WERI-Rb-1 (cell line): ENCODE data around the gene TRAF3.
"Not testable (repeated sequence)": the region's sequence is repeated elsewhere in the genome, so short reads cannot be mapped to it uniquely, and the experiment has no call there.

Experiments used
- DNase-seq: peaks from one replicate; pipeline ENCODE4 v3.0.0-alpha.2; 2020
- H3K27ac ChIP-seq: fragments of 250-450 bp; sonication (Bioruptor Pico); 2 replicates; pipeline ENCODE4 v1.5.1; 2020; ENCODE audit warnings: mild to moderate bottlenecking, moderate library complexity
- H3K27me3 ChIP-seq: fragments of 250-450 bp; sonication (Bioruptor Pico); 2 replicates; pipeline ENCODE4 v1.5.1; 2021; ENCODE audit warnings: mild to moderate bottlenecking, low read depth, moderate library complexity; ENCODE audit not compliant: insufficient read depth, severe bottlenecking
- H3K36me3 ChIP-seq: fragments of 250-450 bp; sonication (Bioruptor Pico); 2 replicates; pipeline ENCODE4 v1.5.1; 2020; ENCODE audit warnings: mild to moderate bottlenecking, moderate library complexity
- H3K4me3 ChIP-seq: 2 replicates; pipeline ENCODE4 v1.5.1; 2011; ENCODE audit warnings: low read depth, mild to moderate bottlenecking, control low read depth, low read length
- H3K9me3 ChIP-seq: fragments of 250-450 bp; sonication (Bioruptor Pico); 2 replicates; pipeline ENCODE4 v1.5.1; 2021; ENCODE audit warnings: mild to moderate bottlenecking, moderate library complexity; ENCODE audit not compliant: severe bottlenecking
- CTCF ChIP-seq: IDR thresholded peaks from 2 replicates; pipeline ENCODE4 v1.5.1; 2011; ENCODE audit warnings: low read depth, mild to moderate bottlenecking, control low read depth, inconsistent platforms, low read length

TRAF3 gene

DNA sequence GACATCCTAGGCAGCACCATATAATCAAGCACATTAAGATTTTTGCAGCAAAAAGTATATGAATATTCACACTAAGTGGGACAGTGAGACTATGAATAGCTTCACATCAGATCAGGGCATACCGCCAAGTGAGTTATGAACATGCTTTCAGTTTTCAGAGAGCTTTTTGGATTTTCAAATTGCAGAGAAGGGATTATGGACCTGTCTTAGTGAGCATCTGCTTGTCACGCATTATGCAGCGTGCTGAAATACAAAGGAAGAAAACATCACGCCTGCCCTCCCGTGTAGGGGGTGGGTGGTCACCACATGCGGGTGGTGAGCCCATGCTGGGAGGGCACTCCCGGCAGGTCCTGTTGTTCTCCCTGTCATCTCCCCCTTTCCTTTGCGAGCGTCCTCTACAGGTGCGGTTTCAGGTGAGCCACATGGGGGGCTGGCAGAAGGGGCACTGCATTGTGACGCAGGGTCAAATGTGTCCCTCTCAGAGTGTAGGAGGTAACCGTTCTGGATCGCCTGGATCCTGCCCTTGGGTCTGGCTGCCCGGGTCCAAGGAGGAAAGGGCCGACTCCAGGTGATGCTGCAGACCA, 42.6 kb downstream of the TRAF3 start:
- TF ChIP-seq CTCF: no peak
- Histone ChIP-seq H3K36me3 (no peaks in the 10 kb centered on the region), H3K27ac (no peak overlapping the region), H3K4me3 (no peak overlapping the region), H3K9me3 (no peaks in the 10 kb centered on the region), H3K27me3 (no peaks in the 10 kb centered on the region)
- DNase-seq: no peak

DNA sequence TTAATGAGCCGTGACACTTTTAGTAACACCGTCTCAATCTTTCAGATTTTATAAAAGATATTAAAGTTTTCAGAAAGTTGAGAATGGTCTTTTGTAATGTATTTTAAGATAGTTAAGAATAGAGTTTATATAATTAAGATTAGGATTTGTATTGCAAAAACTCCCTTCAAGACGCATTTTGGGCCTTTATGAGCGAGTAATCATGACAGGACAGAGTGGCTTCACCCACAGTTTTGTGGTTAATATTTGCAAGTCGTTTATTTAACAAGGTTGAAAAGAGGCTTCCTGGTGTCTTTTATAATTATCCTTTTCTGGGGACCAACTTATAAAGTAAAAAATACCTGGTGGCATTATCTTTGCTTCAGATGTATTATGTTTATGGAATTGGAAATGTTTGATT, 44.0 kb downstream of the TRAF3 start:
- no peak for TF ChIP-seq CTCF
- Histone ChIP-seq H3K4me3 (no peak overlapping the region), H3K27ac (no peak overlapping the region), H3K36me3 (no peaks in the 10 kb centered on the region), H3K9me3 (no peaks in the 10 kb centered on the region), H3K27me3 (no peaks in the 10 kb centered on the region)
- DNase-seq: no peak

GRCh38 chr14:102822311-102822863, 45.1 kb downstream of the TRAF3 start:
- TF ChIP-seq CTCF: no peak
- no peaks in the 10 kb centered on the region for H3K36me3 ChIP-seq
- no peak for DNase-seq
- H3K9me3 ChIP-seq: no peaks in the 10 kb centered on the region
- H3K4me3 ChIP-seq: no peak overlapping the region
- H3K27ac ChIP-seq: no peak overlapping the region
- H3K27me3 ChIP-seq: no peaks in the 10 kb centered on the region

GRCh38 chr14:102822887-102823286, 45.6 kb downstream of the TRAF3 start:
- not testable (repeated sequence) for H3K4me3 ChIP-seq, H3K27ac ChIP-seq, H3K9me3 ChIP-seq

GRCh38 chr14:102823546-102823945, 46.3 kb downstream of the TRAF3 start:
- TF ChIP-seq CTCF: no peak
- H3K27ac ChIP-seq: no peak overlapping the region
- DNase-seq: no peak
- no peaks in the 10 kb centered on the region for H3K27me3 ChIP-seq
- no peaks in the 10 kb centered on the region for H3K36me3 ChIP-seq
- H3K4me3 ChIP-seq: no peak overlapping the region
- H3K9me3 ChIP-seq: no peaks in the 10 kb centered on the region

More at GRCh38 chr14:102822887-102823286, 45.6 kb downstream of the TRAF3 start:
- not testable (repeated sequence) for H3K36me3 ChIP-seq, H3K27me3 ChIP-seq, DNase-seq

GRCh38 chr14:102824832-102825231, 47.6 kb downstream of the TRAF3 start:
- Histone ChIP-seq H3K9me3 (no peaks in the 10 kb centered on the region), H3K27ac (no peak overlapping the region), H3K36me3 (no peaks in the 10 kb centered on the region), H3K4me3 (no peak overlapping the region), H3K27me3 (no peaks in the 10 kb centered on the region)
- no peak for TF ChIP-seq CTCF
- DNase-seq: no peak
